HTR-8/SVneo (cell line): ENCODE measurements around the gene IRX4.

ENCODE experiments used
- DNase-seq: peaks from one replicate; pipeline ENCODE4 v3.0.0; 2011; ENCODE audit warnings: low spot score, mixed read lengths; ENCODE audit not compliant: insufficient read length
- FAIRE-seq: peaks from 2 replicates; lab custom pipeline; 2011; peaks lifted over from hg19 to GRCh38; lab: Jason Lieb, UNC

IRX4 gene

GRCh38 chr5:1865486-1865885 is 17.2 kb downstream of the IRX4 start:
- DNase-seq: no peak
- FAIRE-seq: no peak

- DNase-seq (no peak), FAIRE-seq (no peak)
Observed at GRCh38 chr5:1864896-1865440, 17.8 kb downstream of the IRX4 start.

- DNase-seq (no peak), FAIRE-seq (no peak)
Observed at GRCh38 chr5:1860949-1861348, 21.8 kb downstream of the IRX4 start.

- no peak for DNase-seq
Observed at GRCh38 chr5:1860021-1860610, 22.6 kb downstream of the IRX4 start.

GRCh38 chr5:1859099-1859498 is 23.6 kb downstream of the IRX4 start:
- DNase-seq (no peak), FAIRE-seq (no peak)

More at GRCh38 chr5:1860021-1860610, 22.6 kb downstream of the IRX4 start:
- no peak for FAIRE-seq

GRCh38 chr5:1858436-1858835 is 24.3 kb downstream of the IRX4 start:
- no peak for DNase-seq
- FAIRE-seq: no peak

GRCh38 chr5:1857256-1857600 is 25.5 kb downstream of the IRX4 start:
- FAIRE-seq (no peak), DNase-seq (no peak)

- DNase-seq (no peak), FAIRE-seq (no peak)
Observed at GRCh38 chr5:1856596-1857255, 26.0 kb downstream of the IRX4 start.

- FAIRE-seq: no peak
Observed at GRCh38 chr5:1855596-1855995, 27.1 kb downstream of the IRX4 start.

GRCh38 chr5:1855075-1855474 is 27.6 kb downstream of the IRX4 start:
- FAIRE-seq (no peak), DNase-seq (no peak)

More at GRCh38 chr5:1855596-1855995, 27.1 kb downstream of the IRX4 start:
- DNase-seq: no peak

- FAIRE-seq: no peak
- no peak for DNase-seq
Observed at GRCh38 chr5:1853531-1853930, 29.2 kb downstream of the IRX4 start.

- no peak for FAIRE-seq
- no peak for DNase-seq
Observed at GRCh38 chr5:1852324-1852947, 30.3 kb downstream of the IRX4 start.

GRCh38 chr5:1851290-1851934 is 31.3 kb downstream of the IRX4 start:
- DNase-seq (no peak), FAIRE-seq (no peak)

- FAIRE-seq: peak; percentile 9
- DNase-seq: no peak
Observed at GRCh38 chr5:1850324-1851154, 32.2 kb downstream of the IRX4 start.

- FAIRE-seq (no peak), DNase-seq (no peak)
Observed at GRCh38 chr5:1847611-1848010, 35.1 kb downstream of the IRX4 start.

- DNase-seq (no peak), FAIRE-seq (no peak)
Observed at GRCh38 chr5:1847056-1847455, 35.7 kb downstream of the IRX4 start.

- FAIRE-seq: no peak
- no peak for DNase-seq
Observed at GRCh38 chr5:1846583-1846982, 36.1 kb downstream of the IRX4 start.

- FAIRE-seq: no peak
- no peak for DNase-seq
Observed at GRCh38 chr5:1845696-1846095, 37.0 kb downstream of the IRX4 start.

GRCh38 chr5:1844708-1845436 is 37.9 kb downstream of the IRX4 start:
- no peak for FAIRE-seq
- DNase-seq: no peak
